Neuron (in vitro differentiated cells): ENCODE results near the gene ALDH1A3.

Experiments
- H2AFZ ChIP-seq: one replicate; pipeline ENCODE4 v1.6.1; 2013; ENCODE audit warnings: low read depth, mild to moderate bottlenecking, inconsistent platforms, low read length, moderate library complexity
- H3K27me3 ChIP-seq: one replicate; pipeline ENCODE4 v1.6.1; 2013; ENCODE audit warnings: low read length; ENCODE audit not compliant: insufficient read depth
- H3K36me3 ChIP-seq: one replicate; pipeline ENCODE4 v1.6.1; 2013; ENCODE audit warnings: low read length; ENCODE audit not compliant: insufficient read depth
- H3K4me1 ChIP-seq: one replicate; pipeline ENCODE4 v1.6.1; 2013; ENCODE audit warnings: low read length; ENCODE audit not compliant: insufficient read depth
- H3K4me3 ChIP-seq: 2 replicates; pipeline ENCODE4 v1.5.1; 2013; ENCODE audit warnings: mild to moderate bottlenecking, low read length, moderate library complexity
- H3K9me3 ChIP-seq: one replicate; pipeline ENCODE4 v1.6.1; 2013; ENCODE audit warnings: low read length

Gene ALDH1A3

GRCh38 chr15:100880897-100881242 lies 1.2 kb downstream of the ALDH1A3 start:
- Histone ChIP-seq H3K4me3 (no peak overlapping the region), H3K36me3 (no peaks in the 10 kb centered on the region), H3K9me3 (no peaks in the 10 kb centered on the region)

GRCh38 chr15:100881573-100882336 lies 2.1 kb downstream of the ALDH1A3 start:
- Histone ChIP-seq H3K4me3 (no peak overlapping the region), H3K36me3 (no peaks in the 10 kb centered on the region), H3K4me1 (peaks cover 1% of the 10 kb centered on the region), H3K9me3 (no peaks in the 10 kb centered on the region), H3K27me3 (peaks cover 76% of the 10 kb centered on the region), H2AFZ (no peak overlapping the region)

More at GRCh38 chr15:100880897-100881242, 1.2 kb downstream of the ALDH1A3 start:
- peaks cover 71% of the 10 kb centered on the region for H3K27me3 ChIP-seq
- no peak overlapping the region for H2AFZ ChIP-seq
- peaks cover 1% of the 10 kb centered on the region for H3K4me1 ChIP-seq

GRCh38 chr15:100885116-100885515 lies 5.5 kb downstream of the ALDH1A3 start:
- H2AFZ ChIP-seq: no peak overlapping the region
- H3K4me1 ChIP-seq: peaks cover 1% of the 10 kb centered on the region
- H3K9me3 ChIP-seq: no peaks in the 10 kb centered on the region
- H3K27me3 ChIP-seq: peaks cover 64% of the 10 kb centered on the region
- H3K4me3 ChIP-seq: no peak overlapping the region
- no peaks in the 10 kb centered on the region for H3K36me3 ChIP-seq

- H3K4me3 ChIP-seq: no peak overlapping the region
- no peak overlapping the region for H2AFZ ChIP-seq
- no peaks in the 10 kb centered on the region for H3K9me3 ChIP-seq
- H3K27me3 ChIP-seq: peaks cover 57% of the 10 kb centered on the region
- peaks cover 4% of the 10 kb centered on the region for H3K4me1 ChIP-seq
- H3K36me3 ChIP-seq: no peaks in the 10 kb centered on the region
Measured at GRCh38 chr15:100885811-100886210, 6.2 kb downstream of the ALDH1A3 start.

- H3K27me3 ChIP-seq: peaks cover 43% of the 10 kb centered on the region
- no peaks in the 10 kb centered on the region for H3K36me3 ChIP-seq
- H3K9me3 ChIP-seq: no peaks in the 10 kb centered on the region
- peaks cover 11% of the 10 kb centered on the region for H3K4me1 ChIP-seq
- no peak overlapping the region for H3K4me3 ChIP-seq
- H2AFZ ChIP-seq: no peak overlapping the region
Measured at GRCh38 chr15:100887211-100887913, 7.7 kb downstream of the ALDH1A3 start.

- Histone ChIP-seq H3K27me3 (peaks cover 26% of the 10 kb centered on the region), H3K4me1 (peaks cover 11% of the 10 kb centered on the region), H3K9me3 (no peaks in the 10 kb centered on the region), H3K4me3 (no peak overlapping the region), H3K36me3 (no peaks in the 10 kb centered on the region), H2AFZ (no peak overlapping the region)
Measured at GRCh38 chr15:100889385-100890050, 9.9 kb downstream of the ALDH1A3 start.

- peaks cover 24% of the 10 kb centered on the region for H3K27me3 ChIP-seq
- no peaks in the 10 kb centered on the region for H3K9me3 ChIP-seq
- no peak overlapping the region for H3K4me3 ChIP-seq
- H3K4me1 ChIP-seq: peaks cover 11% of the 10 kb centered on the region
- no peak overlapping the region for H2AFZ ChIP-seq
- no peaks in the 10 kb centered on the region for H3K36me3 ChIP-seq
Measured at GRCh38 chr15:100890051-100890720, 10.6 kb downstream of the ALDH1A3 start.

GRCh38 chr15:100890850-100891249 lies 11.2 kb downstream of the ALDH1A3 start:
- H3K9me3 ChIP-seq: no peaks in the 10 kb centered on the region
- no peak overlapping the region for H2AFZ ChIP-seq
- no peaks in the 10 kb centered on the region for H3K36me3 ChIP-seq
- peaks cover 24% of the 10 kb centered on the region for H3K27me3 ChIP-seq
- no peak overlapping the region for H3K4me3 ChIP-seq
- H3K4me1 ChIP-seq: peaks cover 11% of the 10 kb centered on the region

GRCh38 chr15:100891307-100892012 lies 11.8 kb downstream of the ALDH1A3 start:
- Histone ChIP-seq H3K27me3 (peaks cover 19% of the 10 kb centered on the region), H3K4me1 (peaks cover 11% of the 10 kb centered on the region), H3K36me3 (no peaks in the 10 kb centered on the region), H2AFZ (peak overlapping the region; percentile 9), H3K4me3 (no peak overlapping the region), H3K9me3 (no peaks in the 10 kb centered on the region)

- Histone ChIP-seq H3K27me3 (peaks cover 19% of the 10 kb centered on the region), H3K4me1 (peaks cover 11% of the 10 kb centered on the region), H3K9me3 (no peaks in the 10 kb centered on the region), H3K4me3 (no peak overlapping the region), H2AFZ (peak overlapping the region; percentile 9), H3K36me3 (no peaks in the 10 kb centered on the region)
Measured at GRCh38 chr15:100892013-100892355, 12.4 kb downstream of the ALDH1A3 start.

GRCh38 chr15:100893261-100893963 lies 13.8 kb downstream of the ALDH1A3 start:
- Histone ChIP-seq H3K4me3 (no peak overlapping the region), H3K36me3 (no peaks in the 10 kb centered on the region), H3K27me3 (peaks cover 13% of the 10 kb centered on the region), H3K9me3 (no peaks in the 10 kb centered on the region), H3K4me1 (peaks cover 11% of the 10 kb centered on the region), H2AFZ (no peak overlapping the region)

- Histone ChIP-seq H3K4me3 (no peak overlapping the region), H3K27me3 (peaks cover 16% of the 10 kb centered on the region), H2AFZ (no peak overlapping the region), H3K9me3 (no peaks in the 10 kb centered on the region), H3K36me3 (no peaks in the 10 kb centered on the region), H3K4me1 (peaks cover 11% of the 10 kb centered on the region)
Measured at GRCh38 chr15:100893964-100894295, 14.3 kb downstream of the ALDH1A3 start.
